Ishikawa (cell line): Measurements from ENCODE around the gene ACOX3.

Experiments used
- TEAD4 ChIP-seq: IDR thresholded peaks from 2 replicates; pipeline ENCODE4 v1.6.1; 2012
- TF ChIP-seq, protein P1 (sequence below): IDR thresholded peaks from 2 replicates; pipeline ENCODE4 v1.6.1; 2012

DNA sequence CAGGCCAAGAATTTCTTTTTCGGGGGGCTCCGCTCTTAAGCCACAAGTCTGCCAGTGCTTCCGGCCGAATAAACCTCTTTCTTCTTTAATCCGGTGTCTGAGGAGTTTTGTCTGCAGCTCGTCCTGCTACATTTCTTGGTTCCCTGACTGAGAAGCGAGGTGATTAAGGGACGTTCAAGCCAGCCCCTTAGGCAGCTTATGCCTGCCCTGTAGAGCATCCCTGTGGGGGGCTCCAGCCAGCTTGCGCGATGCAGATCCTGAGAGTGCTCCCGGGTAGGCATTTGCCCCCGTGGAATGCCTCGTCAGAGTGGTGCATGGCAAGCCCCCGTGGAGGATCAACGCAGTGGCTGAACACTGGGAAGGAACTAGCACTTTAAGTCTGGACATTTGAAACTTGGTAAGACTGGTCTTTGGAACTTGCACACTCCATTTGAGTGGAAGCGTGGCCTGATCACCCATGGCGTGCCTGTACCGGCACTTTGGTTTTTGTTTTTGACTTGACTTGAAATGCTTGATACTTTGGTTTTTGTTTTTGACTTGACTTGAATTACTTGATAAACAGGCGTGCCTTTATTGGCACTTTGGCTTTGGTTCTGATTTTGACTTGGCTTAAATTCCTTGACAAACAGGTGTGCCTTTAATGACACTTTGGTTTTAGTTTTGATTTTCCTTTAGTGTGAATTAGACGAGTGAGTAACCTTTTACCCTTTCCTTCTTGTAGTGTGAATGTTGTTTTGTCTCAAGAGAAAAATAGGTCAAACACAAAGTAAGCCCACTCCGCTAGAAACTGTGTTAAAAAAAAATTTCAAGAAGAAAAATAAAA lies 6.1 kb downstream of the ACOX3 start:
- TF ChIP-seq, protein P1, sequence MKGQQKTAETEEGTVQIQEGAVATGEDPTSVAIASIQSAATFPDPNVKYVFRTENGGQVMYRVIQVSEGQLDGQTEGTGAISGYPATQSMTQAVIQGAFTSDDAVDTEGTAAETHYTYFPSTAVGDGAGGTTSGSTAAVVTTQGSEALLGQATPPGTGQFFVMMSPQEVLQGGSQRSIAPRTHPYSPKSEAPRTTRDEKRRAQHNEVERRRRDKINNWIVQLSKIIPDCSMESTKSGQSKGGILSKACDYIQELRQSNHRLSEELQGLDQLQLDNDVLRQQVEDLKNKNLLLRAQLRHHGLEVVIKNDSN = no peak
- TF ChIP-seq TEAD4 = no peak
